Right lobe of liver (tissue), 6 donors: ENCODE results near the gene ZNF331. TPM values are rescaled to one million over a fixed set of nuclear protein-coding genes. Genes with fewer than 3 reads are reported as not detected.

ENCODE experiments used
- ATAC-seq, 4 donors: fragments of 200-7000 bp; cut with Tn5 transposase; one replicate each; pipeline ENCODE4 v1.9.1; 2020; ENCODE audit warnings: mild to moderate bottlenecking in 4 of 4, moderate library complexity in 4 of 4
- DNase-seq, 3 donors: peaks; one replicate each; pipeline ENCODE4 v3.0.0-alpha.2; 2020
- H3K27ac ChIP-seq, 3 donors: fragments of 200-600 bp; one replicate each; pipeline ENCODE4 v1.8.0; 2022
- H3K27me3 ChIP-seq, 2 donors: fragments of 200-600 bp; one replicate each; pipeline ENCODE4 v1.8.0; 2022
- H3K36me3 ChIP-seq, 4 donors: fragments of 200-600 bp; sonication (generic) in 1 of 4; one replicate each; pipeline versions ENCODE4 v1.5.1 to v1.8.0; 2017 to 2022; ENCODE audit warnings: control low read depth in 1 of 4
- H3K4me1 ChIP-seq, 4 donors: fragments of 200-600 bp; sonication (generic) in 1 of 4; one replicate each; pipeline versions ENCODE4 v1.5.1 to v1.8.0; 2017 to 2022; ENCODE audit warnings: control low read depth in 1 of 4
- H3K4me3 ChIP-seq, 3 donors: fragments of 200-600 bp; one replicate each; pipeline ENCODE4 v1.8.0; 2022
- H3K9me3 ChIP-seq, 4 donors: fragments of 200-600 bp; sonication (generic) in 1 of 4; one replicate each; pipeline versions ENCODE4 v1.5.1 to v1.8.0; 2017 to 2022; ENCODE audit warnings: control low read depth in 1 of 4
- CTCF ChIP-seq, 4 donors: fragments of 200-600 bp in 3 of 4; fragments of 450-650 bp in 1 of 4; IDR thresholded peaks; one replicate each; pipeline versions ENCODE4 v1.5.1 to v1.8.0; 2016 to 2022; ENCODE audit warnings: antibody characterized with exemption in 4 of 4, mild to moderate bottlenecking in 2 of 4
- POLR2A ChIP-seq: fragments of 450-650 bp; IDR thresholded peaks from one replicate; pipeline ENCODE4 v1.6.1; 2017; ENCODE audit warnings: antibody characterized with exemption, mild to moderate bottlenecking
- WGBS: methylation state at CpG from one replicate; pipeline ENCODE4 v1.1.6; 2018; ENCODE audit warnings: low coverage, low lambda C conversion rate; ENCODE audit not compliant: insufficient coverage; ENCODE audit errors: missing lambda C conversion rate; 5-methylcytosine and 5-hydroxymethylcytosine counted together
- intact Hi-C, 2 donors: fragments of 100-400 bp; cut with DNase I; formaldehyde crosslinking; loops; one replicate each; pipeline versions ENCODE4 v1.11.2 to v1.14.1; 2022
- total RNA-seq, 6 experiments: library from RNA; depleted of rRNA in 2 of 6; stranded (reverse); fragments of >200 nt in 2 of 6; fragmentation: NEBNext Ultra II Directional in 3 of 6; extraction: Animal tissue kit (Norgen Biotek cat#: 25700) in 3 of 6; gene quantifications; one replicate each; pipeline versions ENCODE4 v1.1.0 to v1.2.4, GENCODE V29; 2016 to 2023
- donor health status: DM: no; HTN: yes; CAD: no.
- donor health status: DM: no; HTN: no; CAD: no.
- donor health status: DM: no; HTN: no; CAD: no.
- donor health status: DM: no; HTN: yes; CAD: no.
- donor health status: DM: no; HTN: yes; CAD: no.

The ZNF331 gene
- total RNA-seq, 6 experiments from 2014 or later: 2.0 to 5.8 (median 3.5) TPM

- ATAC-seq (no peak), DNase-seq (no peak)
- Histone ChIP-seq H3K27me3 (no peaks in the 10 kb centered on the region), H3K9me3 (no peaks in the 10 kb centered on the region), H3K4me3 (no peak overlapping the region), H3K4me1 (no peaks in the 10 kb centered on the region), H3K36me3 (no peaks in the 10 kb centered on the region), H3K27ac (no peak overlapping the region)
- TF ChIP-seq CTCF (IDR thresholded peaks at IDR 0.05): no peak
- no peak for TF ChIP-seq POLR2A
- 48% methylated on average over 4 of the region's 15 CpGs for WGBS
- intact Hi-C loops: no loop called here
Measured at GRCh38 chr19:53606031-53606430, 68.1 kb downstream of the ZNF331 start.

DNA sequence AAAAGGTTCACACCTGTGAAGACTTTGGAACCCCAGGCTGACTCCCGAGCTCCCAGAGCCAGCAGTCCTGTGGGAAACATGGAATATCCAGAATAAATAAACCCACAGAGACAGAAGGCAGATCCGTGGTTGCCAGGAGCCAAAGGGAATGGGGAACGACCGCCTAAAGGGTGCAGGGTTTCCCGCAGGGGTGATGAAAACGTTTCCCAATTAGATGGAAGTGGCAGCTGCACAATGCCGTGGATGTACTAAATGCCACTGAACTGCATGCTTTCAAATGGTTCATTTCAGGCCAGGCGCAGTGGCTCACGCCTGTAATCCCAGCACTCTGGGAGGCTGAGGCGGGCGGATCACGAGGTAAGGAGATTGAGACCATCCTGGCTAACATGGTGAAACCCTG, 70.4 kb downstream of the ZNF331 start:
- 84% methylated on average over 6 of the region's 12 CpGs for WGBS
- no peak overlapping the region for H3K27ac ChIP-seq
- DNase-seq: no peak
- no peak overlapping the region for H3K4me3 ChIP-seq
- no peak for TF ChIP-seq CTCF (IDR thresholded peaks at IDR 0.05)
- TF ChIP-seq POLR2A: no peak
- no peaks in the 10 kb centered on the region for H3K4me1 ChIP-seq
- no peaks in the 10 kb centered on the region for H3K27me3 ChIP-seq
- intact Hi-C loops: no loop called here
- no peaks in the 10 kb centered on the region for H3K36me3 ChIP-seq
- no peaks in the 10 kb centered on the region for H3K9me3 ChIP-seq
- ATAC-seq: no peak

GRCh38 chr19:53612762-53613526, 75.0 kb downstream of the ZNF331 start:
- Histone ChIP-seq H3K27ac (no peak overlapping the region), H3K36me3 (no peaks in the 10 kb centered on the region), H3K4me3 (no peak overlapping the region), H3K27me3 (no peaks in the 10 kb centered on the region), H3K4me1 (no peaks in the 10 kb centered on the region), H3K9me3 (no peaks in the 10 kb centered on the region)
- 47% methylated on average over 11 of the region's 14 CpGs for WGBS
- ATAC-seq (no peak), DNase-seq (no peak)
- intact Hi-C loops: no loop called here
- TF ChIP-seq CTCF (IDR thresholded peaks at IDR 0.05) (no peak), POLR2A (no peak)

DNA sequence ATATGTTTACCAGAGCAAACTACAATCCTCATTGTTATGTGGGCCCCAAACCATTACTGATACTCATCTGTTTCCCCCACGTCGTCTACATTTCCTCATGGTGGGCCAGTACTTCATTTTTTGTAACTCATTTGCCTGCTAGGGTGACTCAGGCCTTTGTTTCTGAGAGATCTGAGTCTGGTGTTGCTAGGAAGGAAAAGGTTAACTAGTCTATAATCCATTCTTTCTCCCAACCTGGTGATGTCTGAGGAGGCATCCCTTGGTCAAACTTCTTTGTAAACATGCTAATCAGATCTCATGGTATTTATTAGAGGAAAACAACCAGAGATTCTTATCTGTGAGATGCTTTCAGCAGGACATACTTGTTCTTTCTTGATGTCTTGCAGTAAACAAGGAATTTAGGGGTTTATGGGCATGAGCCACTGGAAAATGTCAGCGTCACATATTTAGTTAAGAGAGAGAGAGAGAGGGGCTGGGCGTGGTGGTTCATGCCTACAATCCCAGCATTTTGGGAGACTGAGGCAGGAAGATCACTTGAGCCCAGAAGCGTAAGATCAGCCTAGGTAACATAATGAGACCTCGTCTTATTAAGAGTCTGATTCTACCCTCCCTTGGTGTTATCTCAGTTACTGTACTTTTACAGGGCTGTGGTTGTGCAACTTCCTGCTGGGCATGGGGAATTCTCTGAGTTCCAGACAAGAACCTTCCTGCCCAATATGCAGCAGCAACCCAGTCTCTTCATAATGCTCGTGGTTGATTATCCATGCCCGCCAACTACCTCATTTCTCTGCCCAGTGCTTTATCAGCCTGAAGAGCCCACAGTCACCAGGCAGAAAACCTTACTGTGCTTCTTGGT, 84.2 kb downstream of the ZNF331 start:
- Histone ChIP-seq H3K9me3 (no peaks in the 10 kb centered on the region), H3K36me3 (no peaks in the 10 kb centered on the region), H3K27me3 (no peaks in the 10 kb centered on the region), H3K4me1 (no peaks in the 10 kb centered on the region), H3K27ac (no peak overlapping the region), H3K4me3 (no peak overlapping the region)
- ATAC-seq: peak in 2 of 4 donors; percentile 47 to 59
- DNase-seq: no peak
- intact Hi-C loops: no loop called here
- 18% methylated on average over 8 of the region's 8 CpGs for WGBS
- no peak for TF ChIP-seq CTCF (IDR thresholded peaks at IDR 0.05)
- TF ChIP-seq POLR2A: no peak
